NCI-H345 treated with DMSO at 0.1 percent for 48 hours (cell line): ENCODE results near the gene ALDH18A1.
"Not testable (repeated sequence)": the region's sequence is repeated elsewhere in the genome, so short reads cannot be mapped to it uniquely, and the experiment has no call there.

ENCODE experiments used
- DNase-seq: peaks from one replicate; lab custom pipeline; 2025; ENCODE audit not compliant: unreplicated experiment; lab: John Stamatoyannopoulos, UW

Gene ALDH18A1

DNA sequence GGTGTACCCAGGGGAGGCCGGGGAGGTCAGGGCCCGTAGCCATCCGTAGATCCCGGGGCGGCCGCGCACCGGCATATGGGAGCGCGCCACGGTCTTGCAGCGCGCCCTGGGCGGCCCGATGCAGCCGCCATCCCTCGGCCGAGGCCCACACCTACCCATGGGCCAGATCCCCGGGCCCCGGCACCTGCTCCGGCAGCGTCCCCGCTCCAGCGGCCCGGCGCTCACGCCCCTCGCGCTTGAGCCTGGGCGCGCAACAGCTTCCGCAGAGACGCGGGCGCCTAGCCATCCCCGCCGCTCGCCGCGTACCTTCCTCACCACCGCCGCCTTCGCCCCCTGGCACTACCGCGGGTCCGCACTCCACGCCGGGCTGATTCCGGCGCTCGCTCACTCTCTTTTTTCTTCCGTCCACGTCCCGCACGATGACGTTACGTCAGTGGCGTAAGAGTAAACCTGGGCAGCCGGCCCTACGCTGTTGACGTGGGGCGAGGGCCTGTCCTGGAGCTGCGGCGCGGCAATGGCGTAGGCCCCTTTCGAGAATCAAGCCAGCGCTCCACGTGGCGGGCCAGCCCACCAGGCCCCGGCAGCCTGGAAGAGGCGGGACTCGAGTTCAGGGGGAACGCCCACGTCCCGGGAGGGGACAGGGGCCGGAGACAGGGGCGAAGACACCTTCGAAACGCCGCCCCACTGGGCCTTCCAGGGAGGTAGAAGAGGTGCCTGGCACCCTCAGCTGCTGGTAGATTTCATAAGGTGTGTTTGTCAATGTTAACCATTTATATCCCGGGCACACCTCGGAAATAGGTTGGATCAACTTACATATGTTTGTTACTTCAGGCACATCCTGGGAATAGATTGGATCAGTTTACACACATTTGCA, at the start of gene ALDH18A1:
Gene ALDH18A1, minus strand, starts transcription at position 421 of the 874 bp plus-strand sequence. CDS start 3,334 bp downstream, outside the sequence.
- DNase-seq: peak; percentile 47

DNA sequence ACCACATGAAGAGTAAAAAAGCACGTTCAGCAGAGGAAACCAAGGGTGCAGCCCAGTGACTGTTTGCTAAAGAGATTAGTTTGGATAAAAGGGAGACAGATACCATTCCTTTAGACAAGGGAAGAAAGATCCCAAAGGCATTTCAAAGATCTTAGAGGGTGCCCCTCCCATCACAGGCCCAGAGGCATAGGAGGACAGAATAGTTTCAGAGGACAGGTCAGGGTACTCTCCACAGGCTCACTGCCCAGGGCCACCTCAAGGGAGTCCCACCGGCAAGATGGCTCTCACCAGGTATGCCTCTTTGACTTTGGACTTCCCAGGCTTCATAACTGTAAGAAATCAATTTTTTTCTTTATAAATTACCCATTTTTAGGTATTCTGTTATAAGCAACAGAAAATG, 41.9 kb upstream of the ALDH18A1 start:
- DNase-seq: no peak

DNA sequence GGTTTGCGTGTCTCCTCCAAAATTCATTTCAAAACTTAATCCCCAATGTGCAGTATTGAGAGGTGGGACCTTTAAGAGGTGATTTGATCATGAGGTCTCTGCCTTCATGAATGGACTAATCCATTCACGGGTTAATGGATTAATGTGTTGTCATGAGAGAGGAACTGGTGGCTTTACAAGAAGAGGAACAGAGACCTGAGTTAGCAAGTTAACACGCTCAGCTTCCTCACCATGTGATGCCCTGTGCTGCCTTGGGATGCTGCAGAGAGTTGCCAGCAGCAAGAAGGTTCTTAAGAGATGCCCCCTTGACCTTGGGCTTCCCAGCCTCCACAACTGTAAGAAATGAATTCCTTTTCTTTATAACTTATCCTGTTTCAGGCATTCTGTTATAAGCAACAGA, 40.9 kb upstream of the ALDH18A1 start:
- DNase-seq: no peak

DNA sequence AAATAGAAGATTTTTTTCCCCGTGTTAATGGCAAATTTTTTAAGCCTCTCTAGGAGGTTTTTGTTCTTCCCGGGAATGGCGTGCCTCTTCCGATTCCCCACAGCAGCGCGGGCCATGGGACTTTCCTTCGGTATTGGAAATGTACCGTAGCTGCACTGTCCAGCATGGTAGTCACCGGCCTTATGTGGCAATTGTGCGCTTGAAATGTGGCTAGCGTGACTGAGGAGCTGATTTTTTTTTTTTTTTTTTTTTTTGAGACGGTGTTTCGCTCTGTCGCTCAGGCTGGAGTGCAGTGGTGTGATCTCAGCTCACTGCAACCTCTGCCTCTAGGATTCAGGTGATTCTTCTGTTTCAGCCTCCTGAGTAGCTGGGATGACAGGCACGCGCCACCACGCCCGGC, 38.2 kb upstream of the ALDH18A1 start:
- no peak for DNase-seq

DNA sequence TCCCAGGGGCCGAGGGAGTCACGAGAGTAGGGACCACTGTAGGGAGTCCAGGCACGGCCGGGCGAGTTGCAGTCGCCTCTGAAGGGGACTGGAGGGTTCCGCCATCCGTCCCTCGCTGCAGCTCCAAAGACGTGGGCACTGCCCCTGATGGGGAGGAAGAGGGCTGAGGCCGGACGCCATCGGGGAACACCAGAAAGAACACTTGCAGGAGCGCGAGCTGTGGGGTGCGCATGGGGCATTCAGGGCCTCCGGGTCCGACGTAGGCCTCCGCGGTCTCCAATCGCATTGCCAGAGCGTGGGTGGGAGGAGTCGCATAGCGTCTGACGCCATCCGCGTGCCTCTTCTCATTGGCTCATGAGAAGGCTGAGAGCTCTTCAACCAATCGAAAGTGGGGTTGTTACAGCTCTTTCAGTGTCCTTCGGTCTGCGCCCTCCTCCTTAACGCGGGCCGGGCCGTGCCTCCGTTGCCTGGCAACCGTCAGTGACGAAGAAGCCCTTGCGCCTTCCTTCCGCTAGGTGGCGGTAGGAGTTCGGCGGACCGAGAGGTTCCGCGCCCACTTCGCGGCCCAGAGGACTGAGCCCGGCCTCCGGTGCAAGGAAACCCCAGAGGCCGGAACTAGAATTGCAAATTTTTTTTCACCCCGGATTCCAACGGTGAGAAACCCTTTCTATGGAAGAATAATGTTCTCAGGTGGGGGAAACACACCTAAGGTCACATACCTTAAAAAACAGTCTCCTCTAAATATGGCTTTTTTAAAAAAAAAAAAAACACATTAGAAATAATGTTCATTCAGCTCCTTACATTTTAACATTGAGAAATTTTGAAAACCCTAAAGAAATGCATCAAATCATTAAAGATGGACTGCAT, 37.4 kb upstream of the ALDH18A1 start, which contains the start of gene TCTN3:
Gene TCTN3, minus strand, starts transcription at position 260 of the 867 bp plus-strand sequence. Its CDS starts 28 bp downstream, at position 232.
- DNase-seq: peak; percentile 96

DNA sequence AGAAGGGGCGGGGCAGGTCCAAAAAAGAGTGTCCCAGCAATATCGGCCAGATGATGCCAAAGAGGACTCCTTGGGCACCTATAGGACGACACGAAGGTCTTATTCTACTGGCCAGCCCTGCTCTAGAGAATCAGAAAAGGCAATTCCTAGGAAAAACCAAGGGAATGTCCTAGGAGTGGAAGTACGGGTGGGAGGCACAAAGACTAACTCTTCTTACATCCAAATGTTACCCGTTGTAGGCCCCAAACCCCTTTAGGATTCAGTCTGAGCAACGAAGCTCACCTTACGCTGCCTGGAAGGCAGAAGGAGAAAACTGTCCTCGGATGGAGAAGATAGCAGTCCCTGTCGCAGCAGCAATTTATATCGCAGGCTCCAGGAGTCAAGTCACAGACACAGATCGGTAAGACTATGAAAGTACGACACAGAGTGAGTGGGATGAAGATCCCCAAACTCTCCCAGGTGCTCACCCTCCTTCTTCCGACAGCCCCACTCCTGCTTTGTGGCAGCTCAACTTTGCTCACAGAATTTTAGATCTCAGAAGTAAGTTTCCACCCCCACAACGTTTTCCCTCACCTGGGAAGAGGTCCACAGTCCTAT, 36.7 kb upstream of the ALDH18A1 start:
- DNase-seq: no peak

DNA sequence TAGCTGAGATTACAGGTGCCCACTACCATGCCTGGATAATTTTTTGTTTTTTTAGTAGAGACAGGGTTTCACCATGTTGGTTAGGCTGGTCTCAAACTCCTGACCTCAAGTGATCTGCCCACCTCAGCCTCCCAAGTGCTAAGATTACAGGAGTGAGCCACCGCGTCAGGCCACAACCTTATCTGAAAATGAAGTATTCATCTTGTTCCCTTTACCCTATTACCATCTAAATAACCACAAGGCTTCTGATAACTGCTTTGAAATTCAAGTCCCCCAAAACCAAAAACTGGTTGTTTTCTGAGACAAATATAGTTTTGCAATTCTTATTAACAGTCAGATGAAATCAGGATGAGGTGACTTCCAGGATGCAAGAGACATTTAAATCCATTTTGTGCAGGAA, 34.8 kb upstream of the ALDH18A1 start:
- DNase-seq: no peak

DNA sequence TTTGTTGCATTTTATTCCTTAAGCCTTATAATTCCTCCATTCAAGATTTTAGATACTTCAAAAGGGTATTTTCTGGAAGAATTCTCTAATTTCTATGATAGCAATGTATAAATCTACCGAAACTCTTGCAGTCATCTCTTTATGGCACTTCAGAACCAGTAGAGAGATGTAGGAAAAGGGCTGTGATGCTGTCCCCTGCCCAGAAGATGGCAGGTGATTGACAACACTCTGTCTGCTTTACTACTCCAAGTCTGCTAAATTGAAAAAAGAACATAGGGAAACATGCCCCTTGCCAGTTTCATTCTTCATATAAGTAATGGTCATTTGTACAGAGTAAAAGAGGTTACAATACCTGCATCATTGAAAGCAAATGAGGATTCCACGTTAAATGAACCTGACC, 32.1 kb upstream of the ALDH18A1 start:
- no peak for DNase-seq

DNA sequence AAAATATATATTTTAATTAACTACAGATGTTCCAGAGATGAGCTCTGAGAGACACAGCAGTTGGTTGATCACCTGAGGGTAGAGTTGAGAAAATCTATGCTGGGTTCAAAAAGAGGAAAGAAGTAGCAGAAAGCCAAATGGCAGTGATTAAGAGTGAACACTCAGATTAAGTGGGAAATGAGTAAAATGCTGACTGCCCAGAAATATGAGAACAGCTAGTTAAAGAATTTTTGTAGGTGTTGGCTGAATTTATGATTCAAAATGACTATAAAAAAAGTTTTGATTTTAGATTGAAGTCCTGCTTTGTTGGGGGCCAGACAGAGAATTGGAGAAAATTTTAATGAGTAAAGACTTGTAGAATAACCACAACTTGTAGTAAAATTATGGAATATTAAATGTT, 27.5 kb upstream of the ALDH18A1 start:
- DNase-seq: no peak

DNA sequence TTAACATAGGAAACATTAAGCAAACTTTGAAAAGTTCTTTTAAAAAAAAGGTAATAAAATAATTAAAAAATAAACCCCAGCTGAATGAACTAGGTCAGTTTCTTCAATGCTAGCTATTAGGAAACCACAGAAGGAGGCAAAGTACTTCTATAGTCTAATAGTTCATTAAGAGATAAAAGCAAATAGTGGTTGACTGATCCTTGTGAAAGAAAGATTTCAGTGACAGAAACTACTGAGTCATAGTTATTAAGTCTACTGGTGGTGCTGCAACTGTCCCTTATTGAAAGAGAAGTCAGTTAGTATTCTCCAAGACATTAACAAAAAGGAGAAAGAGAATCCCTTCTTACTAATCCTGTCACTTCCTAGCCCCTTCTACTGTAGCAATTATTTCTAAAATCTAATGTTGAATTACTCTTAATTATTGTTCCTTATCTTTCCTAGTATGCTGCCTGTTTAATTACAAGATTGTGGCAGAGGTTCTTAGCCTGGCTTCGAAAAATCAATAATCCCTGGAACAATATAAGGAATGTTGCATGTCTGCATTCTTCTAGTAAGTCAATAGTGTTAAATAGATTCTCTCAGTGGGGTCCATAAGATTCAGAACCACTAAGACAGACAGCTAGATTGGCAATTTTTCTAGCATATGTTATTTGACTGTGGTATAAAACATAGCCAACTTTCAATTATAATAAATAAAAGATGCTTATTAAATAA, 19.0 kb upstream of the ALDH18A1 start:
- DNase-seq: no peak

DNA sequence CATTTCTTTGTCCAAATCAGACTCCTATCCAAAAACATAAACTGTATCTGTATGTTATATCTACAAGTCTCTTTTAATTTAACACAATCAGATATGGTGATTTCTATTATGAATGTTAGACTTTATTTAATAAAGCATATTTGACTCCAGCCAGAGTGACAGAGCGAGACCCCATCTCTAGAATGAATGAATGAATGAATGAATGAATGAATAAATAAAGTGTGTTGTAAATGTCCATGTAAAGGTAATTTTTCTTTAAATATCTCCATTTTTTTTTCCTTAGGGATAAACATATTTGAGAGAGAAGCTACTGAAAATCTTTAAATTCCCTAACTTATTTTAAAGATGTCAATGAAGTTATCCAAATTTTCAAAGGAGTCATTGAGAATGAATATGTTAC, 18.1 kb upstream of the ALDH18A1 start:
- DNase-seq: no peak

DNA sequence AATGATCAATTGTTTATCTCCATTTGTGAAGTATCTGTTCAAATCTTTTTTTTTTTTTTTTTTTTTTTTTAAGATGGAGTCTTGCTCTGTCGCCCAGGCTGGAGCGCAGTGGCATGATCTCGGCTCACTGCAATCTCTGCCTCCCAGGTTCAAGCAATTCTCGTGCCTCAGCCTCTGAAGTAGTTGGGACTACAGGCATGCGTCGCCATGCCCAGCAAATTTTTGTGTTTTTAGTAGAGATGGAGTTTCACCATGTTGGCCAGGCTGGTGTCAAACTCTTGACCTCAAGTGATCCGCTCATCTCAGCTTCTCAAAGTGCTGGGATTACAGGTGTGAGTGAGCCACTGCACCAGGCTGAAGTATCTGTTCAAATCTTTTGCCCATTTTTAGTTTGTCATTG, 16.1 kb upstream of the ALDH18A1 start:
- DNase-seq: not testable (repeated sequence)

DNA sequence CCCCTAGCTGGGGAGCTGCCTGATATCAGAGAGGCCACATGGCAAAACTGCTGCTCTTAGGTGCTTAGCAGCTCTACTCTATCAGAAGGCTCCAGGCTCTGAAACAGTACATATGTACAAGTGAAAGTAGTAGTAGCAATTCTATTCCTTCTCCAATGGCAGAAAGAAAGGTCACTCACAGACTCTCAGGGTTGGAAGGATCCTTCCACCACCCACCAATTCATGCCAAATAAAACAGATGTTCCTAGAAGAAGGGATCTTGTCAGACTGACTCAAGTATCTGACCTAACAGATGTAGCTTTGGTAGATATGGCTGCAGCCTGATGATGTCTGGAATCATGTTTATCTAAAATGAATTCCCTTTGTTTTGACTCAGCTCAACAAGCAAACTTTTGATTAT, 8.0 kb upstream of the ALDH18A1 start:
- no peak for DNase-seq

DNA sequence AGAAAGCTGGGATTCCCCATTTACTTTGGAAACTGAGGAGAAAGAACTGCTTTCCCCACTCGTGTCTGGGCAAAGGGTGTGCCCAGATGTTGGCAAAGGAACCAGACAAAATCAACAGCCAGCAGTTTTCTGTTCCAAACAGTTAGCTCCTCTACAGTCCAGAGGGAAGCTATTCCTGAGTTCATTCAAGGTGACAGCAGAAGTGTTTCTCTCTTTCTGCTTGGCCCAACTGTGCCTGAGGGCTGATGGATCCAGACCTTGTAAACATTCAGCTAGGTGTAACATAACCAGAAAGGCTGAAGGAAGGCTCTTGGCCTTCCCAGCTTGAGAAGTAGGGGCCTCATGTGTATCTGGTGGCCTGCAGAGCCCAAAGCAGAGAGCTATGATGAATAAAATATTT, 7.0 kb upstream of the ALDH18A1 start:
- no peak for DNase-seq

DNA sequence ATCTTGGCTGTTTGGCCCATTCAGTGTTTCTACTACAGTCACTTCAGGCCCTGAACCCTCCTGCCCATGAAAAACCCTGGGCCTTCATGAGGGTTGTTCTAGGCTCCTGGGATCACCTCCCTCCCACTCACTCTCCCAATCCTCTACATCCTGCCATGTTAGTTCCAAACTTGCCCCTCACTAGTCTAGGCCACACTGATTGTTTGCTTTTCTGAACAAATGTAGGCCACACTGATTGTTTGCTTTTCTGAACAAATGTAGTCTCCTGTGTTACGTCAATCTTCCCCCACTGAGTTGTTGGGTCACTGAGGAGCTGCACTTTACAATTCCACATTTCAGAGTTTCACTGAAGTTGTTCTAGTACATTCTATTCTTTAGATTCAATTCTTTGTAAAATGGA, 5.3 kb upstream of the ALDH18A1 start:
- no peak for DNase-seq

DNA sequence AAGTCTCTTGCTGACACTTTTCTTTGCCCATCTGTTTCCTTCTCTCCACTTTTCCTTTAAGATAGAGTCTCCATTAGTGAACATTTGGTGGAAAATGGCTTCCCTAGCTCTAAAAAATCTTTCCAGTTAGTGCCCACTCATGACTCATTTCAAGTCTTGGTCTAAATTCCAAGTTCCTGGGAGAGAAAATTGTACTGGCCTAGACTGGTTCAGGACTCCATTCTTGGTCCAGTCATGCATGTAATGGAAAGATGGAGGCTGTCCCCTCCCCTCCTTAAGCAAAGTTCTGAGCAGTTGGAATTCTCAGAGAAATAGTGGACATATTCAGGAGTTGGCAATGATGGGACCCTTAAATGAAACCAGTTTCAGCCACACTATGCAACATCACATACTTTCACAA, 3.8 kb upstream of the ALDH18A1 start:
- no peak for DNase-seq

DNA sequence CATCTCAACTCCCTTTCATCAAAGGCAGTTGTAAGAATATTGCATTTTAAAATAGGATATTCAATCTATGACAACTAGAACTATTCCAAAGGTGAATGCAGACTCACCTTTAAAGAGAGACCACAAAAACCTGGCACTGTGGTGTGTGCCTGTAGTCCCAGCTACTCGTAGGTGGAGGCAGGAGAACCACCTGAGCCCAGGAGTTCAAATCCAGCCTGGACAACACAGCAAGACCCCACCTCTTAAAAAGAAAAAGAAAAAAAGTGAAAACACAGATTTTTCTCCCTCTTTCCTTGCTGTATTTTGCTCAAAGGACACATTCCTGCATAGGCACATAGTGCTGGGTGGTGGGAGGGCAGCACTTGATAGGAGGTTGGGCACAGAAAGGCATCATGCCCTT, 739 bp upstream of the ALDH18A1 start:
- DNase-seq: no peak

DNA sequence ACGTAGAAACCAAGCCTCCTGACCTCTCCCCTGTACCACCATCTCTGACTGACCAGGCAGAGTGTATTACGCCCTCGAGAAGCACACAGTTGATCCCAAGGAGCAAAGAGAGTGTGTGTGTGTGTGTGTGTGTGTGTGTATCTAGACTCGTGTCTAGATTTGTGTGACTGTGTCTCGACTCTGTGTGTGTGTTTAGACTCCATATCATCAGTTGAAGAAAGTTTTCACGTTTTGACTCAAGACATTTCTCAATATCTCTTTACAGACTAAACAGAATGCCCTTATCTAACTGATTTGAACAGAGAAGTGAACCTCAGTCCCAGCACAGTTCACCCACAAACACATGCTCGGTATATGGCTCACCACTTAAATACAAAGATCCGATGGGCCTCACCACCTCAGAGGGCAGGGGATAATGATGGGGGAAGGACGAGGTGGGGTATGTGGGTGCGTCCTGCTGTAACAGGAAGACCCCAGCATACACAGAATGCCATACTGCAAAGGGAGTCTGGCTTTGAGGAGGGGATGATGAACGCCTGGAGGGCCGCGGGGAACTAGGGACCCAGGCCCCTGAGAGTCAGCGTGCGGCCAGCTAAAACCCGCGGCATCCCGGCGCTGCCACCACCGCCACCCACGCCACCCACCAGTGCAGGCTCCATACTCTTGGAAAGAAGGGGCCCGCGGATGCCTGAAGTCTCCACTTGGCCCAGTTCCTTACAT, 780 bp downstream of the ALDH18A1 start:
- no peak for DNase-seq

DNA sequence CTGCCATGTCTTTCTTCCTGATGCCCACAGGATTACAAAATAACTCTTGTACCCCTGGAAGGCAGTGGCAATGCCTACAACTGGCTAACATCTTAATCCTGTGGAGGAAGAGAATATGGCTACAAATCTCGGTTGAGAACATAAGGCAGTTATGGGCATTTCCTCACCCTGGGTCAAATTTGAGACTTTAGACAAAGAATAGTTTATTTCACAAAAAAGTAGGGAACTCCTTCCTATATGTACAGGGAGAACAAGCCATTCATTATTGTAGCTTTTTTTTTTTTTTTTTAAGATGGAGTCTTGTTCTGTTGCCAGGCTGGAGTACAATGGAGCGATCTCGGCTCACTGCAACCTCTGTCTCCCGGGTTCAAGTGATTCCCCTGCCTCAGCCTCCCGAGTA, 2.6 kb downstream of the ALDH18A1 start:
- DNase-seq: no peak

DNA sequence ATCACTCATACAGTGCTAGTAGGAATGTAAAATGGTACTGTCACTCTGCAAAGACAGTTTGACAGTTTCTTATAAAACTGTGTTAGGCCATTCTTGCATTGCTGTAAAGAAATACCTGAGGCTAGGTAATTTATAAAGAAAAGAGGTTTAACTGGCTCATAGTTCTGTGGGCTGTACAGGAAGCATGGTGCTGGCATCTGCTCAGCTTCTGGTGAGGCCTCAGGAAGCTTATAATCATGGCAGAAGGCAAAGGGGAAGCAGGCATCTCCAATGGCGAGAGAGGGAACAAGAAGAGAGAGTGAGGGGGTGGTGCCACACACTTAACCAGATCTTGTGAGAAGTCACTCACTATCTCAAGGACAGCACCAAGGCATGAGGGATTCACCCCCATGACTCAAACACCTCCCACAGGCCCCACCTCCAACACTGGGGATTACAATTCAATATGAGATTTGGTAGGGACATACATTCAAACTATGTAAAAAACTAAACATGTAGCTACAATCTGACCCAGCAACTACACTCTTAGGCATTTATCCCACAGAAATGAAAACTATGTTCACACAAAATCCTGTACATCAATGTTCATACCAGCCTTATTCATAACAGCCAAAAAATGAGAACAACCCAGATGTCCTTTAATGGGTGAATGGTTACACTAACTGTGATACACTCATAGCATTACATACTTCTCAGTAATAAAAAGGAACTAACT, 5.0 kb downstream of the ALDH18A1 start:
- DNase-seq: no peak
